ENCODE measurements around the gene KCTD5. TPM values are rescaled to one million over a fixed set of nuclear protein-coding genes. Genes with fewer than 3 reads are reported as not detected.
A peak's percentile ranks its signal among the peaks of the same experiment; 100 is the strongest.
"Not testable (repeated sequence)": the region's sequence is repeated elsewhere in the genome, so short reads cannot be mapped to it uniquely, and the experiment has no call there.

The KCTD5 gene
- total and polyA plus RNA-seq, 4 donors: 17.1 to 31.8 (median 24.7) TPM

GRCh38 chr16:2692251-2692947 lies 10.1 kb downstream of the KCTD5 start:
- Histone ChIP-seq H3K27ac (ENCODE audit: low read depth in 1 of 2, low read length in 1 of 2) (peak overlapping the region; percentile 45 to 60), H3K9me3 (ENCODE audit: control insufficient read depth in 4 of 4, insufficient read depth in 3 of 4, low read length in 3 of 4) (no peaks in the 10 kb centered on the region), H3K4me3 (no peak overlapping the region), H3K36me3 (ENCODE audit: control insufficient read depth in 4 of 4, insufficient read depth in 4 of 4, low read length in 4 of 4) (peaks cover 0 to 27% (median 2%) of the 10 kb centered on the region in 4 donors), H3K27me3 (ENCODE audit: control insufficient read depth in 3 of 3, insufficient read depth in 3 of 3, low read length in 2 of 3) (no peaks in the 10 kb centered on the region), H3K4me1 (ENCODE audit: control insufficient read depth in 5 of 5, insufficient read depth in 5 of 5, low read length in 5 of 5) (peaks cover 0 to 20% (median 4%) of the 10 kb centered on the region in 5 donors), H3K9ac (ENCODE audit: insufficient read depth in 1 of 2, low read length in 2 of 2) (no peak overlapping the region)
- DNase-seq (peak in 2 of 3 donors; percentile 35 to 48), ATAC-seq (ENCODE audit: insufficient read depth, low FRiP score) (no peak)
- no peak for TF ChIP-seq CTCF (IDR thresholded peaks at IDR 0.05; ENCODE audit: control extremely low read depth, extremely low read depth)
- WGBS, 2 donors: 78 to 79% methylated on average over 14 of the region's 14 CpGs

GRCh38 chr16:2692948-2693651 lies 10.8 kb downstream of the KCTD5 start:
- ATAC-seq (ENCODE audit: insufficient read depth, low FRiP score): peak; percentile 9
- H3K9ac ChIP-seq (ENCODE audit: insufficient read depth in 1 of 2, low read length in 2 of 2): no peak overlapping the region
- no peak overlapping the region for H3K4me3 ChIP-seq
- peaks cover 3 to 31% (median 5%) of the 10 kb centered on the region in 4 donors for H3K36me3 ChIP-seq (ENCODE audit: control insufficient read depth in 4 of 4, insufficient read depth in 4 of 4, low read length in 4 of 4)
- H3K9me3 ChIP-seq (ENCODE audit: control insufficient read depth in 4 of 4, insufficient read depth in 3 of 4, low read length in 3 of 4): no peaks in the 10 kb centered on the region
- H3K4me1 ChIP-seq (ENCODE audit: control insufficient read depth in 5 of 5, insufficient read depth in 5 of 5, low read length in 5 of 5): peaks cover 0 to 20% (median 4%) of the 10 kb centered on the region in 5 donors
- H3K27me3 ChIP-seq (ENCODE audit: control insufficient read depth in 3 of 3, insufficient read depth in 3 of 3, low read length in 2 of 3): no peaks in the 10 kb centered on the region
- peak overlapping the region; percentile 45 to 60 for H3K27ac ChIP-seq (ENCODE audit: low read depth in 1 of 2, low read length in 1 of 2)
- no peak for DNase-seq
- no peak for TF ChIP-seq CTCF (IDR thresholded peaks at IDR 0.05; ENCODE audit: control extremely low read depth, extremely low read depth)
- whole genome bisulfite sequencing, 2 donors: 85 to 88% methylated on average over 22 to 24 of the region's 24 CpGs

- not testable (repeated sequence) for H3K27ac ChIP-seq (ENCODE audit: low read depth in 1 of 2, low read length in 1 of 2); H3K9me3 ChIP-seq (ENCODE audit: control insufficient read depth in 4 of 4, insufficient read depth in 3 of 4, low read length in 3 of 4); H3K27me3 ChIP-seq (ENCODE audit: control insufficient read depth in 3 of 3, insufficient read depth in 3 of 3, low read length in 2 of 3); H3K9ac ChIP-seq (ENCODE audit: insufficient read depth in 1 of 2, low read length in 2 of 2); H3K4me3 ChIP-seq; ATAC-seq (ENCODE audit: insufficient read depth, low FRiP score); DNase-seq
- 94 to 96% methylated on average over 28 to 34 of the region's 37 CpGs for WGBS, 2 donors
- H3K4me1 ChIP-seq (ENCODE audit: control insufficient read depth in 5 of 5, insufficient read depth in 5 of 5, low read length in 5 of 5): peaks cover 0 to 17% (median 3%) of the 10 kb centered on the region in 5 donors
- peaks cover 7 to 46% (median 10%) of the 10 kb centered on the region in 4 donors for H3K36me3 ChIP-seq (ENCODE audit: control insufficient read depth in 4 of 4, insufficient read depth in 4 of 4, low read length in 4 of 4)
Measured at GRCh38 chr16:2696601-2697250, 14.4 kb downstream of the KCTD5 start.

Measured in lung (tissue), 12 donors.